Erythroblast (primary cell): Measurements from ENCODE around the gene ALDH16A1.

ENCODE experiments used
- GATA1 ChIP-seq: IDR thresholded peaks from 2 replicates; pipeline ENCODE4 v1.6.1; 2011; ENCODE audit warnings: low read depth, mild to moderate bottlenecking, control low read depth, low read length, moderate library complexity
- POLR2A ChIP-seq: IDR thresholded peaks from 2 replicates; pipeline ENCODE4 v1.6.1; 2011; ENCODE audit warnings: mild to moderate bottlenecking, low read length

DNA sequence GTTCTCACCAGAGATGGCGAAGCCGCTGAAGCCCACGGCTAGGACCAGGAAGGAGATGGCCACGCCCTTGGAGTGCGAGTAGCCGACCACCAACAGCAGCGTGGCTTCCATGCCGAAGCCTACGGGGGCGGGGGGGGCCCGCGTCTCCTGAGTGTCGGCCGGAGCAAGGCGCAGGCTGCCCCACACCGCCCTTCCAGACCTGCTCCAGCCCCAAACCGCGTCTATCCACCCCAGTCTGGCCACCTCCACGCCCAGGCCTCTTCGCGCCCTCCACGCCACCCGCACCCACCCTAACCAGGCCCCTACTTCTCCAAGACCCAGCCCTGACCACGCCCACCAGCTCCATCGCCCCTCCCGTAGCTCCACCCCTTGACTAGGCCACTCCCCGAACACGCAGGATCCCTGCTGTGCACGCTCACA, 21.7 kb upstream of the ALDH16A1 start:
- TF ChIP-seq POLR2A (no peak), GATA1 (no peak)
